DMS 273 (cell line): ENCODE measurements around the gene OR2J3.
"Not testable (repeated sequence)": the region's sequence is repeated elsewhere in the genome, so short reads cannot be mapped to it uniquely, and the experiment has no call there.

Source experiments
- DNase-seq: peaks from one replicate; lab custom pipeline; 2025; ENCODE audit not compliant: unreplicated experiment; lab: John Stamatoyannopoulos, UW

Gene OR2J3

GRCh38 chr6:29107758-29108157 is at the start of gene OR2J3:
Gene OR2J3, plus strand, starts transcription at chr6:29108058. Its CDS starts 3,833 bp downstream, at chr6:29111891.
- peak; percentile 2 for DNase-seq

GRCh38 chr6:29071831-29072723 is 35.8 kb upstream of the OR2J3 start:
- peak; percentile 71 for DNase-seq

GRCh38 chr6:29079203-29079602 is 28.7 kb upstream of the OR2J3 start:
- no peak for DNase-seq

- no peak for DNase-seq
These were observed 26.5 kb upstream of the OR2J3 start for GRCh38 chr6:29081312-29081711.

GRCh38 chr6:29082457-29082856 is 25.4 kb upstream of the OR2J3 start:
- DNase-seq: no peak

GRCh38 chr6:29087213-29087612 is 20.6 kb upstream of the OR2J3 start, which contains the start of gene OR2B3:
Gene OR2B3, minus strand, starts transcription at chr6:29087313. Its CDS starts 65 bp downstream, at chr6:29087248.
- DNase-seq: no peak

- DNase-seq: no peak
These were observed 14.9 kb upstream of the OR2J3 start for GRCh38 chr6:29092957-29093356.

- no peak for DNase-seq
These were observed 10.1 kb upstream of the OR2J3 start for GRCh38 chr6:29097803-29098202.

GRCh38 chr6:29099190-29099589 is 8.7 kb upstream of the OR2J3 start, which contains the start of gene OR2J1:
Gene OR2J1, plus strand, starts transcription at chr6:29099490. Its CDS starts 1,453 bp downstream, at chr6:29100943.
- no peak for DNase-seq

- DNase-seq: no peak
These were observed 4.3 kb downstream of the OR2J3 start for GRCh38 chr6:29112135-29112534.

- not testable (repeated sequence) for DNase-seq
These were observed 7.1 kb downstream of the OR2J3 start for GRCh38 chr6:29114964-29115363.

- DNase-seq: no peak
These were observed 21.6 kb downstream of the OR2J3 start for GRCh38 chr6:29129326-29130012.

GRCh38 chr6:29130644-29131043 is 22.8 kb downstream of the OR2J3 start:
- DNase-seq: no peak

- no peak for DNase-seq
These were observed 23.8 kb downstream of the OR2J3 start for GRCh38 chr6:29131691-29132090.

- no peak for DNase-seq
These were observed 29.9 kb downstream of the OR2J3 start for GRCh38 chr6:29137724-29138123.

GRCh38 chr6:29141606-29142005 is 33.7 kb downstream of the OR2J3 start:
- no peak for DNase-seq

- DNase-seq: no peak
These were observed 34.5 kb downstream of the OR2J3 start for GRCh38 chr6:29142309-29142708.

GRCh38 chr6:29146179-29146578 is 38.3 kb downstream of the OR2J3 start:
- DNase-seq: no peak

GRCh38 chr6:29147074-29147473 is 39.2 kb downstream of the OR2J3 start:
- no peak for DNase-seq

- not testable (repeated sequence) for DNase-seq
These were observed 41.6 kb downstream of the OR2J3 start for GRCh38 chr6:29149444-29149843.

GRCh38 chr6:29153083-29153482 is 45.2 kb downstream of the OR2J3 start:
- no peak for DNase-seq

GRCh38 chr6:29155182-29155581 is 47.3 kb downstream of the OR2J3 start:
- DNase-seq: not testable (repeated sequence)
